Measurements from ENCODE around the gene NUDT14.

DNA sequence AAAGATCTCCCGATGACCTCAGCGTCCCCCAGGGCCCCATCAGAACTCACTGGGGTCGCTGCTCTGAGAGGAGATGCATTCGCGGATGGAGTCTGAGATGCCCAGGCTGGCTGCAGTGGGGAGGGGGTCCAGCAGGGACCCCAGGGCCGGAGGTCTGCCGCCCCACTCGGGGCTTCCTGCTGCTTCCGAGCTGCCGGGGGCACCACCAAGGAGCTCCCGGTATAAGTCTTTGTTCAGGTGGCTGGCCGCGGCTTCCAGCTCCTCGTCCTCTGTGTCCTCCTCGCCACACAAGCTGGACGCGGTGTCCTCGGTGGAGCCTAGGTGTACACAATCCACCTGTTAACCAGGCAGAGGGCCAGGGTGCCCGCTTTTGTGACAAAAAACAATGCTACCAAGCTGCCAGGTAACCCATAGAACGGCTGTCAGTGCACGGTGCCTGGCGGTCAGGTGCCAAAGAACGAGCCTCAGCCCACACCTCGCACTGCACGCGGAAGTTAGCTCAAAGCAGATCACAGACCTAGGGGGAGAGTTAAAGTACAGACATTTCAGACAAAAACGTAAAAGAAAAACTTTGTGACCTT, 40.6 kb upstream of the NUDT14 start:
- TF ChIP-seq, protein P1, sequence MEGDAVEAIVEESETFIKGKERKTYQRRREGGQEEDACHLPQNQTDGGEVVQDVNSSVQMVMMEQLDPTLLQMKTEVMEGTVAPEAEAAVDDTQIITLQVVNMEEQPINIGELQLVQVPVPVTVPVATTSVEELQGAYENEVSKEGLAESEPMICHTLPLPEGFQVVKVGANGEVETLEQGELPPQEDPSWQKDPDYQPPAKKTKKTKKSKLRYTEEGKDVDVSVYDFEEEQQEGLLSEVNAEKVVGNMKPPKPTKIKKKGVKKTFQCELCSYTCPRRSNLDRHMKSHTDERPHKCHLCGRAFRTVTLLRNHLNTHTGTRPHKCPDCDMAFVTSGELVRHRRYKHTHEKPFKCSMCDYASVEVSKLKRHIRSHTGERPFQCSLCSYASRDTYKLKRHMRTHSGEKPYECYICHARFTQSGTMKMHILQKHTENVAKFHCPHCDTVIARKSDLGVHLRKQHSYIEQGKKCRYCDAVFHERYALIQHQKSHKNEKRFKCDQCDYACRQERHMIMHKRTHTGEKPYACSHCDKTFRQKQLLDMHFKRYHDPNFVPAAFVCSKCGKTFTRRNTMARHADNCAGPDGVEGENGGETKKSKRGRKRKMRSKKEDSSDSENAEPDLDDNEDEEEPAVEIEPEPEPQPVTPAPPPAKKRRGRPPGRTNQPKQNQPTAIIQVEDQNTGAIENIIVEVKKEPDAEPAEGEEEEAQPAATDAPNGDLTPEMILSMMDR (IDR thresholded peaks at IDR 0.05; ENCODE audit: low read depth, low read length), result no peak
- no peak for TF ChIP-seq MAX (IDR thresholded peaks at IDR 0.05; ENCODE audit: low read depth, low read length)
- TF ChIP-seq POLR2A (IDR thresholded peaks at IDR 0.05; ENCODE audit: extremely low read depth, insufficient read length), result no peak

All from NB4 (cell line).